Brain pericyte (primary cell): Measurements from ENCODE around the gene SERHL2.
"Not testable (repeated sequence)": the region's sequence is repeated elsewhere in the genome, so short reads cannot be mapped to it uniquely, and the experiment has no call there.

ENCODE experiments used
- DNase-seq: peaks from one replicate; pipeline ENCODE4 v3.0.0-alpha.2; 2012; ENCODE audit warnings: low read depth, low spot score

The SERHL2 gene

GRCh38 chr22:42535082-42535731 is 18.5 kb upstream of the SERHL2 start:
- DNase-seq, result not testable (repeated sequence)

- DNase-seq, result no peak
These were observed 17.6 kb upstream of the SERHL2 start for GRCh38 chr22:42536166-42536565.

GRCh38 chr22:42536634-42537033 is 17.1 kb upstream of the SERHL2 start:
- DNase-seq, result not testable (repeated sequence)

- not testable (repeated sequence) for DNase-seq
These were observed 16.4 kb upstream of the SERHL2 start for GRCh38 chr22:42537199-42537831.

- DNase-seq, result not testable (repeated sequence)
These were observed 14.5 kb upstream of the SERHL2 start for GRCh38 chr22:42539236-42539771.

- DNase-seq, result no peak
These were observed 9.1 kb upstream of the SERHL2 start for GRCh38 chr22:42544686-42545085.

- DNase-seq, result no peak
These were observed 6.2 kb upstream of the SERHL2 start for GRCh38 chr22:42547562-42547961.

- not testable (repeated sequence) for DNase-seq
These were observed 5.6 kb upstream of the SERHL2 start for GRCh38 chr22:42548126-42548525.

GRCh38 chr22:42548597-42549330 is 5.0 kb upstream of the SERHL2 start:
- DNase-seq, result no peak

- no peak for DNase-seq
These were observed 4.3 kb upstream of the SERHL2 start for GRCh38 chr22:42549331-42550060.

- DNase-seq, result not testable (repeated sequence)
These were observed 1.5 kb upstream of the SERHL2 start for GRCh38 chr22:42552294-42552647.

- DNase-seq, result no peak
These were observed 6.6 kb downstream of the SERHL2 start for GRCh38 chr22:42560381-42560780.

- DNase-seq, result no peak
These were observed 7.0 kb downstream of the SERHL2 start for GRCh38 chr22:42560781-42561180.

- no peak for DNase-seq
These were observed 8.1 kb downstream of the SERHL2 start for GRCh38 chr22:42561856-42562255.

- DNase-seq, result no peak
These were observed 8.5 kb downstream of the SERHL2 start for GRCh38 chr22:42562279-42562678.

- no peak for DNase-seq
These were observed 8.9 kb downstream of the SERHL2 start for GRCh38 chr22:42562684-42563083.

- not testable (repeated sequence) for DNase-seq
These were observed 10.2 kb downstream of the SERHL2 start for GRCh38 chr22:42563943-42564342.

GRCh38 chr22:42564699-42565098 is 10.9 kb downstream of the SERHL2 start:
- no peak for DNase-seq

GRCh38 chr22:42565956-42566355 is 12.2 kb downstream of the SERHL2 start:
- DNase-seq, result no peak

- not testable (repeated sequence) for DNase-seq
These were observed 14.2 kb downstream of the SERHL2 start for GRCh38 chr22:42567950-42568349.

GRCh38 chr22:42570580-42570979 is 16.8 kb downstream of the SERHL2 start:
- not testable (repeated sequence) for DNase-seq

- not testable (repeated sequence) for DNase-seq
These were observed 17.3 kb downstream of the SERHL2 start for GRCh38 chr22:42571068-42571467.
